Activated naive CD4-positive, alpha-beta T cell treated with anti-CD3 and anti-CD28 coated beads, Interleukin-2, amount 10 ng/mL, durations not matched to agents 5 hours and 36 hours (primary cell): ENCODE data around the gene ORMDL1. TPM values are rescaled to one million over a fixed set of nuclear protein-coding genes. Genes with fewer than 3 reads are reported as not detected.

Experiments
- total RNA-seq, 2 experiments: library from RNA; stranded (reverse); gene quantifications; one replicate each; pipeline ENCODE4 v1.2.3, GENCODE V29; 2021

ORMDL1 gene, protein sequence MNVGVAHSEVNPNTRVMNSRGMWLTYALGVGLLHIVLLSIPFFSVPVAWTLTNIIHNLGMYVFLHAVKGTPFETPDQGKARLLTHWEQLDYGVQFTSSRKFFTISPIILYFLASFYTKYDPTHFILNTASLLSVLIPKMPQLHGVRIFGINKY
- total RNA-seq, result 10 to 100 TPM; 85.1 to 94.9 TPM

GRCh38 chr2:189783927-189784867 is at the start of gene ORMDL1, which contains the start of gene PMS1:
Gene ORMDL1, minus strand, starts transcription at chr2:189784339. Its CDS starts 1,744 bp downstream, at chr2:189782595.
Gene PMS1, plus strand, starts transcription at chr2:189784450. Its CDS starts 7,360 bp downstream, at chr2:189791810.

DNA sequence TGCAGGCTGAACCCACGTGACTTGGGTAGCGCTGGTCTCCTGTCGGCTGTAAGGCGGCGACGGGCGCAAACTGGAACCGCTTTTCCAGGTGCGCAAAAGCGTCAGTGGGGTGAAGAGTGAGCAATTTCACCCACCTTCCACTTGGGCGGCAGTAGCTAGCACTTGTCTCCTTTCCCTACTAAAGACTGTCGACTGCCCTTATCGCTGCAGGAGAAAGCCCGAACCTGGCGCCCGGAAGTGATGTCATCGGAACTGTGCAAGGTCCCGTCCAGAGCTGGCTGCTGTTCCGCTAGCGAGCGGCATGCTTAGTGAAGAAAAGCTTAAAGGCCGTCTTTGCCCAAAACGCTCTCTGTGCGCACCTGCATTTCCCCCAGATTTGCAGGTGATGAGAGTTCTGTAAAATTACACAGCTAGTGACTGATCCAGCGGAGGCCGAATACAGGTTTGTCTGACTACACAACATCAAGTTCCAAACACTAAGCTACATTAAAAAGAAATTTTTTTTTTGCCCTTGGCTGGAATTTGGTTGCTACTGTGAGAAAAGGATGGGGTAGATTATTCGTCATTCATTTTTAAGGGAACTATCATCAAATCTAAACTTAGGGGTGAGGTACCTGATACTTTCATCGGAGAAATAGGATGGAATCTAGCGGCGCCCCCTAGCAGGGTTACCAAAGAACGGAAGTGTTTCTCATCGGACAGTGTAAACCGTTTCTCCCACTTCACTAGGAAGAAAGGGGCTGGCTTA is 21.4 kb downstream of the ORMDL1 start, which contains the start of gene OSGEPL1:
TSS of gene OSGEPL1 (minus strand) at position 242 of the 748 bp plus-strand sequence. CDS start 1,152 bp downstream, outside the sequence.

Other genes starting within 250 kb of the ORMDL1 start
- 10 to 100 TPM in 1 of 2 experiments, 1 to 10 TPM in 1; 9.6 to 11.9 TPM for gene SLC40A1, start 203.6 kb downstream of the ORMDL1 start, total RNA-seq
- 10 to 100 TPM; 35.6 to 36.1 TPM for gene ASNSD1, start 122.9 kb downstream of the ORMDL1 start, total RNA-seq
- 1 to 10 TPM; 5.9 to 6.6 TPM for gene ANKAR, start 109.7 kb downstream of the ORMDL1 start, total RNA-seq
- 1 to 10 TPM; 6.9 to 7.0 TPM for gene OSGEPL1, start 21.5 kb downstream of the ORMDL1 start, total RNA-seq
- gene PMS1, start 111 bp upstream of the ORMDL1 start, total RNA-seq, result 10 to 100 TPM; 25.5 to 29.2 TPM